ENCODE measurements around the gene DUSP22. TPM values are rescaled to one million over a fixed set of nuclear protein-coding genes. Genes with fewer than 3 reads are reported as not detected.
"Not testable (repeated sequence)": the region's sequence is repeated elsewhere in the genome, so short reads cannot be mapped to it uniquely, and the experiment has no call there.

Gene DUSP22
- total and polyA plus RNA-seq, 5 donors = 51.0 to 74.8 (median 64.2) TPM

- Histone ChIP-seq H3K27me3 (ENCODE audit: control insufficient read depth, insufficient read depth) (no peaks in the 10 kb centered on the region), H3K27ac (ENCODE audit: low read length) (no peak overlapping the region), H3K9me3 (ENCODE audit: control insufficient read depth, low read length) (no peaks in the 10 kb centered on the region), H3K4me3 (ENCODE audit: low read length) (no peak overlapping the region), H3K4me1 (ENCODE audit: control insufficient read depth, insufficient read depth, low read length) (no peaks in the 10 kb centered on the region)
- ATAC-seq (no peak), DNase-seq (peak in 1 of 3 donors; percentile 41)
- intact Hi-C loops (cut with DNase I) = no loop called here
- WGBS = 68% methylated on average over 19 of the region's 19 CpGs
Observed at GRCh38 chr6:366389-367297, 74.4 kb downstream of the DUSP22 start.

GRCh38 chr6:367298-367794 is 75.1 kb downstream of the DUSP22 start:
- H3K4me3 ChIP-seq (ENCODE audit: low read length) = no peak overlapping the region
- peak in 1 of 2 donors; percentile 22 for ATAC-seq
- H3K9me3 ChIP-seq (ENCODE audit: control insufficient read depth, low read length) = no peaks in the 10 kb centered on the region
- DNase-seq = no peak
- 80% methylated on average over 8 of the region's 8 CpGs for WGBS
- no peak overlapping the region for H3K27ac ChIP-seq (ENCODE audit: low read length)
- intact Hi-C loops (cut with DNase I) = no loop called here
- H3K4me1 ChIP-seq (ENCODE audit: control insufficient read depth, insufficient read depth, low read length) = no peaks in the 10 kb centered on the region
- no peaks in the 10 kb centered on the region for H3K27me3 ChIP-seq (ENCODE audit: control insufficient read depth, insufficient read depth)

GRCh38 chr6:367891-368630 is 75.8 kb downstream of the DUSP22 start:
- 75% methylated on average over 17 of the region's 17 CpGs for WGBS
- Histone ChIP-seq H3K4me1 (ENCODE audit: control insufficient read depth, insufficient read depth, low read length) (no peaks in the 10 kb centered on the region), H3K4me3 (ENCODE audit: low read length) (no peak overlapping the region), H3K9me3 (ENCODE audit: control insufficient read depth, low read length) (no peaks in the 10 kb centered on the region), H3K27ac (ENCODE audit: low read length) (no peak overlapping the region), H3K27me3 (ENCODE audit: control insufficient read depth, insufficient read depth) (no peaks in the 10 kb centered on the region)
- ATAC-seq (no peak), DNase-seq (peak in 1 of 3 donors; percentile 36)
- intact Hi-C loops (cut with DNase I) = no loop called here

DNA sequence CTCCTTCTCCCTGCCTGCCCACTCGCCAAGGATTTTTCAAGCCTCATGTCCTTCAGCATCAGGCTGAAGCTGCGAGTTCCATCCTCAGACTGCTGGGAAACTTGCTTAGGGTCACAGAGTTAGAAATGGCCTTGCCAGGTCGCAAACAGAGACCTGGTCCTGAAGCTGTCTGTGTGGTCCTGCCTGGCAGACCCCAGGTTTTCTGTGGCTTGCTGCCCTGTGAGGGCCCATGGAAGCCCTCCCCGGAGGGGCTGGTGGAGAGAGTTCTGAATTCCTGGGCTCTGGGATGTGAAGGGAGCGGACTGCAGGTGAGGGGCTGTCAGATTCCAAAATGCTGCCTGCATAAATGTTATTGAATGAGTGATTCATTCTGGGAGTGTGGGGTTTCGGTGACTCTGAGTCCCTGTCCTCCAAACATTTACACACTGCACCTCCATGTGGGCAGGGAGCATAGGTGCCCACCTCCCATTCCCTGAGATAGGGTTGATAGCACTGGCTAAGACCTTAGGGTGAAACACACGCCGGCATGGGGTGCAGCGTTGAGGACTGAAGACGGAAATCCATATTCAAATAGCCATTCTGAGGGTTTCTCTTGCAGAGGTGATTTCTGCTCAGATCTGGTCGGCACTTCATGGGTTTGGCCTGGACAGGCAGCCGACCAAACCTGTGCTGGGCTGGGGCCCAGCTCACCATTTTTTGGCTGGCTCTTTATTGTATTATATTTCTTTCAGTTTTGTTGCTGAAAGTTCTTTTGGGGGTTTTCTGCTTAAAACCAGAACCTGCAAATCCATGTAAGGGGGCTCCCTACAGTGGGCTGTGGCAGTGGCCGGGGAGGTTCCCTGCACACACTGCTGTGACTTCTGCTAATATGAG is 77.5 kb downstream of the DUSP22 start:
- ATAC-seq = no peak
- intact Hi-C loops (cut with DNase I) = no loop called here
- Histone ChIP-seq H3K9me3 (ENCODE audit: control insufficient read depth, low read length) (no peaks in the 10 kb centered on the region), H3K27ac (ENCODE audit: low read length) (no peak overlapping the region), H3K4me1 (ENCODE audit: control insufficient read depth, insufficient read depth, low read length) (no peaks in the 10 kb centered on the region), H3K27me3 (ENCODE audit: control insufficient read depth, insufficient read depth) (no peaks in the 10 kb centered on the region), H3K4me3 (ENCODE audit: low read length) (no peak overlapping the region)
- peak in 1 of 3 donors; percentile 24 for DNase-seq
- 79% methylated on average over 13 of the region's 13 CpGs for WGBS

DNA sequence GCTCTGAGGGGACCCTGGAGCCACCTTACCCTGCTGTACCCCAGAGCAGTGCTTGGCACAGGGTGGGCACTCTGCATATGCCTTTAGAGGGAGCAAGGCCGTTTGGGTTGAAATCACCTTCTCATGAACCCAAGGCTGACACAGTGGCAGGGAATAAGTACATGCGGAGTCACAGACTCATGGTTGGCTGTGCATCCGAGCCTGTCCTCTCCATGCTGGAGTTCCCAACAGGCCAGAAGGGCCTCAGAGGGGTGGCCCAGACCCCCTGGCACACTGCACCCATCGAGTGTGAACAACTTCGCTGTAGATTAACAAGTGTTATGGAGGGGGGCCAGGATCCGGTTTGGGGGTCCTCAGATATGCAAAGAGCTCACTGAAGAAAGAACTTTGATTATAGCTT is 78.3 kb downstream of the DUSP22 start:
- Histone ChIP-seq H3K27ac (ENCODE audit: low read length) (no peak overlapping the region), H3K27me3 (ENCODE audit: control insufficient read depth, insufficient read depth) (no peaks in the 10 kb centered on the region), H3K4me1 (ENCODE audit: control insufficient read depth, insufficient read depth, low read length) (no peaks in the 10 kb centered on the region), H3K4me3 (ENCODE audit: low read length) (no peak overlapping the region), H3K9me3 (ENCODE audit: control insufficient read depth, low read length) (no peaks in the 10 kb centered on the region)
- no peak for ATAC-seq
- intact Hi-C loops (cut with DNase I) = no loop called here
- 73% methylated on average over 6 of the region's 6 CpGs for WGBS
- DNase-seq = no peak

- intact Hi-C loops (cut with DNase I); ATAC-seq; H3K9me3 ChIP-seq (ENCODE audit: control insufficient read depth, low read length); H3K27me3 ChIP-seq (ENCODE audit: control insufficient read depth, insufficient read depth); H3K27ac ChIP-seq (ENCODE audit: low read length); DNase-seq; H3K4me1 ChIP-seq (ENCODE audit: control insufficient read depth, insufficient read depth, low read length); H3K4me3 ChIP-seq (ENCODE audit: low read length): not testable (repeated sequence)
- 89% methylated on average over 2 of the region's 2 CpGs for WGBS
Observed at GRCh38 chr6:371851-372250, 79.6 kb downstream of the DUSP22 start.

DNA sequence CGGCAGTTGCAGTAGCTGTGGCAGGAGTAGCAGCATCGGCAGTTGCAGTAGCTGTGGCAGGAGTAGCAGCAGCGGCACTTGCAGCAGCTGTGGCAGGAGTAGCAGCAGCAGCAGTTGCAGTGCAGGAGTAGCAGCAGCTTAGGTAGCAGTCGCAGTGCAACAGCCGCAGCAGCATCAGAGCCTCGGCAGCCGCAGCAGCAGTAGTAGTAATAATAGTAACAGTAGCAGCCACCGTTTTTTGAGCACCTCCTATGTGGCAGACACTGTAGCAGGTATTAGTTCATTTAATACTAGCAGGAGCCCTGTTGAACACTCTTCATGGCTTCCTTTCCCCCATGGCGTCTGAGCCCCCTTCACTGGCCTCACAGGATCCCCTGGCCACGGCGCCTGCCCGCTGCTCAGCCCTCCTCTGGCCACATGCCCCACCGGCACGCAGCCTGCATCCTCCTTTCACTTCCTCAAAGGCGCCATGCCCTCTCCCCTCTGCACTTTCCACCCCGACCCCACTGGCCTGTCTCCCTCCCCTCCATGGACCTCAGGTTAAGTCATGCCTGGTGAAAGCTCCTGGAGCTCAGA is 80.1 kb downstream of the DUSP22 start:
- WGBS = 73% methylated on average over 16 of the region's 16 CpGs
- intact Hi-C loops (cut with DNase I) = no loop called here
- DNase-seq (no peak), ATAC-seq (peak in 1 of 2 donors; percentile 18)
- no peaks in the 10 kb centered on the region for H3K27me3 ChIP-seq (ENCODE audit: control insufficient read depth, insufficient read depth)
- H3K4me3 ChIP-seq (ENCODE audit: low read length) = no peak overlapping the region
- no peak overlapping the region for H3K27ac ChIP-seq (ENCODE audit: low read length)
- no peaks in the 10 kb centered on the region for H3K4me1 ChIP-seq (ENCODE audit: control insufficient read depth, insufficient read depth, low read length)
- H3K9me3 ChIP-seq (ENCODE audit: control insufficient read depth, low read length) = no peaks in the 10 kb centered on the region

DNA sequence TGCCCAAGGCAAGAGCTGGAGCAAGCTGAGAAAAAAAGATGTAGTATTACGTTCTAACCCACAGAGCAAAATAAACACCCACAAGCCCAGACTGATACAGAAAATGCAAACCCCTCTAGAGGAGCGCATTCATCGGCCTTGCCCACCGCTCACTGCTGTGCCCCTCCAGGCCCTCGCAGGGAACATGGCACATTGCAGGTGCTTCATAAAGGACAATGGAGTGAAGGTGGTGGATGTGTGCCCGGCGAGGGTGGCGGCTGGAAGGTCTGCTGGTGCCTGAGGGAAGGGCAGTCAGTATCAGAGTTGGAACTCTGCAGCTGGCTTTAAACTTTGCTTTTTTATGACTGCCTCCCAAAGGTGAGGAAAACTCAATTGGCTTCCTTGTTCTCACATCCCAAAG is 80.7 kb downstream of the DUSP22 start:
- no peaks in the 10 kb centered on the region for H3K27me3 ChIP-seq (ENCODE audit: control insufficient read depth, insufficient read depth)
- no peaks in the 10 kb centered on the region for H3K4me1 ChIP-seq (ENCODE audit: control insufficient read depth, insufficient read depth, low read length)
- peak in 1 of 2 donors; percentile 8 for ATAC-seq
- 83% methylated on average over 8 of the region's 8 CpGs for WGBS
- no peak for DNase-seq
- no peak overlapping the region for H3K4me3 ChIP-seq (ENCODE audit: low read length)
- intact Hi-C loops (cut with DNase I) = no loop called here
- no peaks in the 10 kb centered on the region for H3K9me3 ChIP-seq (ENCODE audit: control insufficient read depth, low read length)
- H3K27ac ChIP-seq (ENCODE audit: low read length) = no peak overlapping the region

- no peak for DNase-seq
- no peaks in the 10 kb centered on the region for H3K27me3 ChIP-seq (ENCODE audit: control insufficient read depth, insufficient read depth)
- intact Hi-C loops (cut with DNase I) = no loop called here
- H3K27ac ChIP-seq (ENCODE audit: low read length) = no peak overlapping the region
- ATAC-seq = peak; percentile 8 to 39
- no peak overlapping the region for H3K4me3 ChIP-seq (ENCODE audit: low read length)
- 56% methylated on average over 26 of the region's 26 CpGs for WGBS
- no peaks in the 10 kb centered on the region for H3K9me3 ChIP-seq (ENCODE audit: control insufficient read depth, low read length)
- no peaks in the 10 kb centered on the region for H3K4me1 ChIP-seq (ENCODE audit: control insufficient read depth, insufficient read depth, low read length)
Observed at GRCh38 chr6:373773-374724, 81.8 kb downstream of the DUSP22 start.

All from right cardiac atrium (tissue), 5 donors.